Measurements from ENCODE around the gene TWIST1.

Gene TWIST1

GRCh38 chr7:19113002-19113350 is 4.5 kb downstream of the TWIST1 start:
- DNase-seq: no peak

DNA sequence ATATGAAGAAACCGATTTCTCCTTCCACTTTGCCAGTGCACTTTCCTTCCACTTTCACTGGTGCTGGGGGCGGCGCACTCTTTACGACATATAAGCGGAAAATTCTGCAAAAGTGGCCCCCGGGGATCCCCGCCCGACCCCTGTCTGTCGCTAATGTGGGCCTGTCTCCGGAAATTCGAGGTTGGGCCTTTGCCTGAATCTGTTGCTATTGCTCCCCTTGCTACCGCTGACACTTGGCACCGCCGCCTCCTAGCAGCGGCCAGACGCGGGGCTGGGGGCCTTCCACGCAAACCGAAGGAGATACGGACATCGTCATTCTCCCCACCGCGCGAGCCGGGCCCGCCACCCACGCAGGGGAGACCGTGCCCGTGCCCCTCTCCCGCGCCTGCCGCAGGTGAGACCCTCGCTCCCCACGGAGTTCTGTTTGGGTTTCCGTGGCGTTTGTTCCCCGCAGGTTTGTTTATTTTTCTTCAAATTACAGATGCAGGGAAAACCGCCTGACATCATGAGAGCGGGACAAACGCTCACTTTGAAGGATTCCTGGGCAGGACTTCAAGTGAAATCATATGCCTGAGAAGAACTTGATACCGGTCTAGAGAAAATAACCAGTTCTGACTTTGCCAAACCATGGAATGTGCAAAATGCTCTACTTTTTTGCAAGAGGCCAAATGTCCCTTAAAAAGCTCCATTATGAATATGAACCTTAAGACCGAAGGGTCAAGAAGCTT is 5.0 kb downstream of the TWIST1 start:
- DNase-seq: no peak

- DNase-seq: no peak
These were observed 5.8 kb downstream of the TWIST1 start for GRCh38 chr7:19111474-19112273.

DNA sequence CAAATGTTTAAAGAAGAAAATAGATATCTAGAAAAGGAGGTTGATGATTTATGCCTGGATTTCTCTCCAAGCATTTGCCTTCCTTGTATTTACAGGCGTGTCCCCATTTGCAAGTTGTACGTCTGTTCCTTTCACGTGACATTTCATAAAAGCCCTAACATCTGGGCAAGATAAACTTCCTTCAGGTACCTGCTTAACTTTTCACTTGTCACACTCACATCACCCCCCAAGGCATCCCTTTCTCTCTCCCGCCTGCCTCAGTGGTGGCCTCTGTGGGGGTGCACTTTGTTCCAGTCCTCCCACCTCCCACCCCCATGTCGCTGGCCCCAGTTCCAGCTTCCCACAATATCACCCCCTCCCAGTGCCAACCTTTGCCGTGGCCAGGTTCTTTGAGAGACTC is 6.7 kb downstream of the TWIST1 start:
- DNase-seq: no peak

DNA sequence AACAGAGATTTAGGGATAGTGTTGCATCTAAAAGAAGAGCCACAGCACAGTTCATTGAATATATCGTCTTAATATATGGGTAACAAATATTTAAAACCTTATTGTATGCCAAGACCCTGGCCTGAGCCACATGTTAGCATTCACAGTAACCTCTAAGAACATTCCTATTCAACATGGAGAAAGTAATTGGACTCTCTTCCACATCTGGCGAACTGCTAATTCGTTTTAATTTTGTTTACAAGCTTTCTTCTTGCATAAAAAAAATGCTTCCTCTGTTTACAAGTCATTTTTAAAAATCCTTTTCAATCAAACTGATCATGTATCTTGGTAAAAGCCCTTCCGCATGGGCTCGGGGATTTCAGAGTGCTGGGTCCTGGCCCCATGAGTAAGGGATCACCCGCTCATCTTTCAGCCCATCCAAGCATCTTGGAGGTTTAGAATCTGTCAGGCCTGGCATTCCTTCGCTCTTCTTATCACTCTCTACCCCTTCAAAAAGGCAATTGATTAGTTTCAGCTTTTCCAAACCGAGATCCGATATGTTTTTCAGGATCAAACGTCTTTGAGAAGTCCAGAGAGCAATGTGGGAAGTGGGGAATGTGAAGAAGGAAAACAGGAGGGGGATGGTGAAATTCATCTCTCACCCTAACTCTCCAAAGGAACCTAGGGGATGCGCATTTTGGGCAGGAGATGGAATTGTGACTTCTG is 7.3 kb downstream of the TWIST1 start:
- DNase-seq: no peak

DNA sequence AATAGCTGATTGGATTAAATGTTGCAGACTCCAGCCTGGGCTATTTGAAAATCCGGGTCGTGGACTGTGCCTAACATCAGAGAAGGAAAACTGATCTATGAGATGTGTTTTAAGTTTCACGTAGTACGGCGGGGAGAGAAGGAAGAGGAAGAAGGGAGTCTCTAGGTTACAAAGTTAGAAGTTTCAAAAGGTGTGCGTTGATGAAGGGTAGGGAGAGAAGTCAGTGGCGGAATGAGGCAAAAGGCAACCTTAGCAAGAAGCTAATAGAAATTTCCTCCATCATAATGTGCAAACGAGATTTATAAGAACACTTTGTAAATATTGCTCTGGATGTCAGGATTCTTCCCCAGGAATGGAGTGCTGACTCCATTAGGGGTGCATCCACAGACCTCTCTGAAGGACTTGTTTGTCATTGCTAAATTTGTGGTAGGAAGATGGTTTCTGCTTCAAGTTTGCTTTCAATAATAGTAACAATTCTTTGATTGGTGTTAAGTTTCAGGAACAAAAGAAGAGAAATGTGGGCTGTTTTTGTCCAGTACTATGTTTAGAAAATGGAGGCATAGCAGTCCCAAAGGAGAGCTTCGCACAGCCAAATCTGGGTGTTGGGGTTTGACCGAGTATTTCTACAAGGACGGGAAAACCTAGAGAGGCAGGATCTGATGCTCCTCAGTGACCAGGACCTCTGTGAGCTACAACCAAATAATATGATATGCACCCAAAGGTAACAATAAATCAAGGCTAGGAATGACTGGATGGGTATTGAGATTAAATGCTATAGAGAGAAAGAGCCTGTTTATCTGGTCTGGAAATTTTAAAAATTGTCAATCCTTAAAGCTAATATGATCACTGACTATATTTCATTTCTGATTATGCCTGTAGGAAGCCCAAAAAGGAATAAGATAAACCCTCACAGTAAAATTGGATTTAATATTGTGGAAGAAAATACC is 8.2 kb downstream of the TWIST1 start:
- no peak for DNase-seq

- DNase-seq: no peak
These were observed 9.9 kb downstream of the TWIST1 start for GRCh38 chr7:19107356-19108146.

DNA sequence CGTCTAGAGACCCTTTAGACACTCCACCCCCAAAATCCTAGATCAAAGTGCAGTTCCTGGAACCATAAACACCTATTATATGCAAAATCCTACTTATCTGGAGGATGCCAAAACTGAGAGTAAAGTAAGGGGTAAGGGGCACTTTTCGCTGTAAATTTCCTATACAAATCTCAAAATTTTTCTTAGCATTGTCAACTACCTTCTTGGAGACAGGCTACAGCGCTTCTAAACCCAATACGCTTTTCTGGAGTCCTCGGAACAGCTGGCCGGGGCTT is 10.4 kb downstream of the TWIST1 start:
- no peak for DNase-seq

DNA sequence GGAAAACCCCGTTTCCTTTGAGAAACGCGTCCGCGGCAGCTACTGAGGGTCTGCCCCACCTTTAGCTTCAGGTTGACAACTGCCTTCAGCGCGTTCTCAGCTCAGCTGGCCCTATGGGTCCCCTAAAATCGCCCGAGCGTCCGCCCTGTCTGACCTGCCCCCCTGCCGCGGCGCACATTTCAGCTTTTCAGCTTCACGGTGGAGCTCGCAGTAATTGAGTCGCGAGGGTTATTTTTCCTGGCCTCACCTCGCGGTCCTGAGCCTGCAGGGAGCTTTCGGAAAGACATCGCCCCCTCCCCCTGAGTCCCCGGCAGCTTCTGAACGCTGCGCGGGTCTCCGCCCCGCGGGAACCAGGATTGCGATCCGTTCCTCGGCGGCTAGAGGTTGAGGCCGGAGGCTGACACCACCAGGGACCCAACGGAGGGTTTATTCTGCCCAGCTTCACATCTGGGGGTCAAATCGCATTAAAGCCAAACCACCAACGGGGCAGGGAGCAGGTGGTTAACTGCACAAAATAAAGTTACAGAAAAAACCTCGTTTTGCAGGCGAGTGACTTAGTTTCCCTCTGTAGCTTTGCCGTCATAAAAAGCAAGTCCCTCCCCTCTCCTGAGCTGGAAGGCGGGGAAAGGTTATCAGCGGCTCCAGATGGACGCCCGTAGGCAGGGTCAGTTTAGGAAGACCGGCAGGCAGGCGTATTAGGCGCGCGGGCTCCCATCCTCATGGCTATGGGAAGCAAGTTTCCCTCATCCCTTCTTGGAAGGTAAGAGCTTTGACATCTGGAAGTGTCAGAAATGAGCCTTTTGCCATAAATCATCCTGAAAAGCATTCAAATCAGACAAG is 11.0 kb downstream of the TWIST1 start:
- DNase-seq: no peak

- no peak for DNase-seq
These were observed 11.9 kb downstream of the TWIST1 start for GRCh38 chr7:19105546-19105945.

DNA sequence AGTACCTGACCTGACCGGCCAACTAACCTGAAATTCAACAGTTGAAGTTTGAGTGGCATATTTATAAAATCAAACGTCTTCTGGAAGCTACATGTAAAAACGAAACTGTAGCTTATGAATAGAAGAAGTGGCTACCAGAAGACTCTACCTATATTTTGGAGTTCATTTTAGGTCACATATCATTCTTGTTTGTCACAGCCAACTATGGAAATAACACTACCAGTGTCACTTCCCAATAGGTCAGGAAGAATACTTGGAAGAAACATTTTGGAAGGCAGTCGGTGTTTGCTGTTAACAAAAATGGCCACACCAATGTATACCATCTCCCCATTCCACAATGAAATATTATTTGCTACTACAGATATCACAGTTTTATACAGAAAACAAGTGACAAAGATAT is 12.6 kb downstream of the TWIST1 start:
- DNase-seq: no peak

DNA sequence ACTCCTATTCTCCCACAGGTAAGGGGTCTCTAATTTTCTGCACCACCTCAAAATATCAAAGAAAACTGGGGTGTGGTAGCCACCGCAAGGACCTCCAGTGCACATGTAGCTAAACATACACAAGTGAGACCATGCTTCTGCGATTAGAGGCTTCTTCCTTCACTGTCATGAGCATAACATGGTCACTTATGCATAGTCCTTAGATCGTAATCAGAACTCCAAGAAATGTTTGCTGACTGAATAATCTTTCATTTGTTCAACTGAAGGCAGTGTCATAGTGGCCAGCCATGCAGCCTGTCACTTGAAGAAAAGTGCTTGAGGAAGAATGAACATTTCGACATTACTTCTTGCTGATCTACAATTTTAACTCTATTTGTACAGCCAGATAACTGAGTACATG is 14.6 kb downstream of the TWIST1 start:
- DNase-seq: no peak

GRCh38 chr7:19101909-19102308 is 15.5 kb downstream of the TWIST1 start:
- no peak for DNase-seq

DNA sequence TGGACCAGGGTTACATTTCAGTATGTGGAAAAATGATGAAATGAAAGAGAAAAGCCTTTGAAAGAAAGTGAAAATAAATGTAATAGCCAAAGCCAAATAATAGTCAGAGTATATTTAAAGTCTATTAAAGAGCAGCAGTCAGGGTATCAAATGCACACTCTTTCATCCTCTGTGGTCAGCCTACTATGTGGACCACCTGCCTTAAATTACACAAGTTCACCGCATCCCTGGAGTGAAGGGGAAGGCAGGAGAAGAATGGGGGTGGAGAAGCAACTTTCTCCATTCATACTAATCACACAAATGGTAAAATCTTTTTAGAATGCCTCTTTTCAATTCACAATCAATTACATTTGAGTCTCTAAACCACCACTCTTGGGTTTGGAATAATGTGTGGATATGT is 16.0 kb downstream of the TWIST1 start:
- DNase-seq: no peak

DNA sequence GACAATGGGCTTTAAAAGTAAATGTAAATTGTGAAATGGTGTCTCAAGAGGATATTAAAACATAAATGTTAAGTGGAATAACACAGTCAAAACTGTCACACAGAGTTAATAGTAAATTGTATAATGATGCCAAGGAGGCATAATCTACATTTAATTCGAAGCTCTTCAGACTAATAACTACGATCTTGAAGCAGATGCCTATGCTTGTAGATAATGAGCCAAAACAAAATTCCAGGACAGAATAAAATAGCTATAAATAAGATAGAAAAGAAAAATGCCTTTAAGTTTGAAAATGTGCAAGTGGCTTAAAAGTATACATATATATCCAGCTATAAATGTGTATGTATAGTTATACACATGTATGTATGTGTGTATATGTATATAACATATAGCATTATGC is 17.5 kb downstream of the TWIST1 start:
- DNase-seq: no peak

- DNase-seq: no peak
These were observed 18.2 kb downstream of the TWIST1 start for GRCh38 chr7:19099194-19099593.

- DNase-seq: no peak
These were observed 18.9 kb downstream of the TWIST1 start for GRCh38 chr7:19098510-19098909.

- DNase-seq: no peak
These were observed 20.0 kb downstream of the TWIST1 start for GRCh38 chr7:19097165-19098055.

- DNase-seq: no peak
These were observed 22.0 kb downstream of the TWIST1 start for GRCh38 chr7:19095353-19095860.
